Astrocyte (in vitro differentiated cells and primary cell): ENCODE measurements around the gene MTA1. TPM values are rescaled to one million over a fixed set of nuclear protein-coding genes. Genes with fewer than 3 reads are reported as not detected.

ENCODE experiments used
- DNase-seq: peaks from one replicate; pipeline ENCODE4 v3.0.0-alpha.2; 2010; ENCODE audit warnings: low read depth
- FAIRE-seq: peaks from 2 replicates; lab custom pipeline; 2011; peaks lifted over from hg19 to GRCh38; lab: Jason Lieb, UNC
- H2AFZ ChIP-seq: 2 replicates; pipeline ENCODE4 v1.6.0; 2012; ENCODE audit warnings: low read depth, low read length, inconsistent platforms
- H3K27ac ChIP-seq: 2 replicates; pipeline ENCODE4 v1.5.1; 2011; ENCODE audit warnings: low read depth, low read length, inconsistent platforms
- H3K27me3 ChIP-seq: 2 replicates; pipeline ENCODE4 v1.6.0; 2011; ENCODE audit warnings: low read length, inconsistent platforms; ENCODE audit not compliant: insufficient read depth
- H3K36me3 ChIP-seq: 2 replicates; pipeline ENCODE4 v1.5.1; 2011; ENCODE audit warnings: low read length, inconsistent platforms; ENCODE audit not compliant: insufficient read depth
- H3K4me1 ChIP-seq: 2 replicates; pipeline ENCODE4 v1.5.1; 2011; ENCODE audit warnings: low read length, inconsistent platforms; ENCODE audit not compliant: insufficient read depth
- H3K4me2 ChIP-seq: 2 replicates; pipeline ENCODE4 v1.6.0; 2012; ENCODE audit warnings: low read length, inconsistent platforms
- H3K4me3 ChIP-seq: 2 replicates; pipeline ENCODE4 v1.5.1; 2011; ENCODE audit warnings: low read depth, mild to moderate bottlenecking, low read length, inconsistent platforms; ENCODE audit not compliant: insufficient read depth
- H3K79me2 ChIP-seq: 2 replicates; pipeline ENCODE4 v1.6.0; 2012; ENCODE audit warnings: mild to moderate bottlenecking, low read length, inconsistent platforms; ENCODE audit not compliant: insufficient read depth
- H3K9ac ChIP-seq: 2 replicates; pipeline ENCODE4 v1.6.0; 2012; ENCODE audit warnings: mild to moderate bottlenecking, low read length, inconsistent platforms
- H3K9me3 ChIP-seq: 2 replicates; pipeline ENCODE4 v1.5.1; 2012; ENCODE audit warnings: low read depth, mild to moderate bottlenecking, low read length, inconsistent platforms; ENCODE audit not compliant: insufficient read depth
- H4K20me1 ChIP-seq: 2 replicates; pipeline ENCODE4 v1.6.0; 2012; ENCODE audit warnings: low read length, inconsistent platforms; ENCODE audit not compliant: insufficient read depth
- H3K27ac Mint-ChIP-seq: one replicate; pipeline ENCODE4 v1.8.0; 2021; ENCODE audit warnings: mild to moderate bottlenecking, mixed read lengths; ENCODE audit not compliant: unreplicated experiment
- H3K27me3 Mint-ChIP-seq: one replicate; pipeline ENCODE4 v1.8.0; 2021; ENCODE audit warnings: low read depth, mixed read lengths; ENCODE audit not compliant: unreplicated experiment
- H3K36me3 Mint-ChIP-seq: one replicate; pipeline ENCODE4 v1.8.0; 2021; ENCODE audit warnings: low read depth, mixed read lengths; ENCODE audit not compliant: unreplicated experiment
- H3K4me1 Mint-ChIP-seq: one replicate; pipeline ENCODE4 v1.8.0; 2021; ENCODE audit warnings: low read depth, mixed read lengths; ENCODE audit not compliant: unreplicated experiment
- H3K4me3 Mint-ChIP-seq: one replicate; pipeline ENCODE4 v1.8.0; 2021; ENCODE audit warnings: mild to moderate bottlenecking, moderate library complexity, mixed read lengths; ENCODE audit not compliant: unreplicated experiment
- H3K9me3 Mint-ChIP-seq: one replicate; pipeline ENCODE4 v1.8.0; 2021; ENCODE audit warnings: mild to moderate bottlenecking, mixed read lengths; ENCODE audit not compliant: unreplicated experiment
- EZH2 ChIP-seq: IDR thresholded peaks from 2 replicates; pipeline ENCODE4 v1.6.1; 2012; ENCODE audit warnings: mild to moderate bottlenecking, low read length, inconsistent platforms; ENCODE audit not compliant: insufficient read depth
- total RNA-seq: library from RNA; stranded (reverse); gene quantifications from 2 replicates; pipeline ENCODE4 v1.2.1, GENCODE V29; 2021
- TF ChIP-seq, protein P1 (sequence below): IDR thresholded peaks from 2 replicates; pipeline ENCODE4 v1.5.1; 2011; ENCODE audit warnings: low read depth, mild to moderate bottlenecking, inconsistent platforms, low read length, moderate library complexity; ENCODE audit not compliant: insufficient read depth

MTA1 gene
- total RNA-seq, 1 donor from 2014 or later, result 111 TPM

DNA sequence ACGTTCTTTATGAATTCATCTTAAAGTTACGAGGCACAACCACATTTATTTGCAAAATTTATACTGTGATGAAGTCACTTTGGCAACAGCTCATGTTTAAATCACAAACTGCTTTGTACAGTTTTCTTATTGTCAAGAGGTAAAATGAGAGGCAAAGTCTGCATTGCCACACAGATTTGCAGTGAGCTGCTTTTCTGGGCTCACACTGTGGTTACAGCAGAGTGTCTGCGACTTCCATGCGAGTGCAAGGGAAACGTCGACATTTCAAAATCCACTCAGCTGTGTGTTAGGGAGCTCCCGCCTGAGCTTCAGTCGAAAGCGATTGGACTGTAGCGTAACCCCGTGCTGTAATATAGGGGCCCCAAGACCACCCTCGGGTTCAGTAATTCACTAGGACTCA is 13.0 kb downstream of the MTA1 start:
- no peak overlapping the region for H3K27ac Mint-ChIP-seq
- no peak overlapping the region for H3K4me3 Mint-ChIP-seq
- peaks cover 89% of the 10 kb centered on the region for H4K20me1 ChIP-seq

DNA sequence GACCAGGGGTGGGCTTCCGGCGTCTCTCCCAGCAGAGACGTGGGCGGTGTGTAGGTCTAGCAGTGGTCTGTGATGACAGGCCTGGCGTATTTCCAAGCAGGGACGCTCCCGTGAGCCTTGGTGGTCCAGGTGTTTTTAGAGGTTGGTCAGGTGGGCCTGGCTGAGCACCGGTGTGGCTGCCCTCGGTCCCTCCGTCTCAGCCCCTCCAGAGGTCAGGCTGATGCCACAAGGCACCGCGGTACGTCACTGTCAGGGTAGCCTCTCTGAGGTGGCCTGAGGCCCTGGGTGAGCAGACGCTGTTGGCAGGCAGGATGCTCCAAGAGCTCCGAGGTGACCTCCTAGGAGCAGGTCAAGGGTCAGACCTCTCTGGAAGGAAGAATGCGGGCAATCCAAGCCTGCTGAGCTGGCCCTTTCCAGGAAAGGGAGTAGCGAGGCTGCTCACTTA is 13.6 kb downstream of the MTA1 start:
- no peak overlapping the region for H3K9ac ChIP-seq
- Mint-ChIP-seq H3K27me3 (no peaks in the 10 kb centered on the region), H3K4me1 (peaks cover 7% of the 10 kb centered on the region), H3K36me3 (peaks cover 12% of the 10 kb centered on the region), H3K27ac (no peak overlapping the region), H3K9me3 (peaks cover 2% of the 10 kb centered on the region), H3K4me3 (no peak overlapping the region)
- no peak overlapping the region for H3K27ac ChIP-seq
- DNase-seq, result no peak
- H3K4me1 ChIP-seq, result peaks cover 10% of the 10 kb centered on the region
- no peaks in the 10 kb centered on the region for H3K36me3 ChIP-seq
- FAIRE-seq, result no peak
- H4K20me1 ChIP-seq, result peaks cover 89% of the 10 kb centered on the region
- H3K79me2 ChIP-seq, result peaks cover 91% of the 10 kb centered on the region
- no peak overlapping the region for H2AFZ ChIP-seq
- H3K4me2 ChIP-seq, result no peak overlapping the region
- H3K9me3 ChIP-seq, result no peaks in the 10 kb centered on the region
- H3K27me3 ChIP-seq, result no peaks in the 10 kb centered on the region
- TF ChIP-seq EZH2, result no peak
- TF ChIP-seq, protein P1, sequence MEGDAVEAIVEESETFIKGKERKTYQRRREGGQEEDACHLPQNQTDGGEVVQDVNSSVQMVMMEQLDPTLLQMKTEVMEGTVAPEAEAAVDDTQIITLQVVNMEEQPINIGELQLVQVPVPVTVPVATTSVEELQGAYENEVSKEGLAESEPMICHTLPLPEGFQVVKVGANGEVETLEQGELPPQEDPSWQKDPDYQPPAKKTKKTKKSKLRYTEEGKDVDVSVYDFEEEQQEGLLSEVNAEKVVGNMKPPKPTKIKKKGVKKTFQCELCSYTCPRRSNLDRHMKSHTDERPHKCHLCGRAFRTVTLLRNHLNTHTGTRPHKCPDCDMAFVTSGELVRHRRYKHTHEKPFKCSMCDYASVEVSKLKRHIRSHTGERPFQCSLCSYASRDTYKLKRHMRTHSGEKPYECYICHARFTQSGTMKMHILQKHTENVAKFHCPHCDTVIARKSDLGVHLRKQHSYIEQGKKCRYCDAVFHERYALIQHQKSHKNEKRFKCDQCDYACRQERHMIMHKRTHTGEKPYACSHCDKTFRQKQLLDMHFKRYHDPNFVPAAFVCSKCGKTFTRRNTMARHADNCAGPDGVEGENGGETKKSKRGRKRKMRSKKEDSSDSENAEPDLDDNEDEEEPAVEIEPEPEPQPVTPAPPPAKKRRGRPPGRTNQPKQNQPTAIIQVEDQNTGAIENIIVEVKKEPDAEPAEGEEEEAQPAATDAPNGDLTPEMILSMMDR, result no peak
- H3K4me3 ChIP-seq, result no peak overlapping the region

More for the DNA sequence above, 13.0 kb downstream of the MTA1 start:
- DNase-seq (no peak), FAIRE-seq (no peak)
- H2AFZ ChIP-seq, result no peak overlapping the region
- H3K36me3 ChIP-seq, result no peaks in the 10 kb centered on the region
- no peak overlapping the region for H3K9ac ChIP-seq
- H3K27ac ChIP-seq, result no peak overlapping the region
- peaks cover 15% of the 10 kb centered on the region for H3K36me3 Mint-ChIP-seq
- peaks cover 10% of the 10 kb centered on the region for H3K4me1 ChIP-seq
- H3K27me3 ChIP-seq, result no peaks in the 10 kb centered on the region
- TF ChIP-seq, protein P1, result no peak
- no peak for TF ChIP-seq EZH2
- no peak overlapping the region for H3K4me2 ChIP-seq
- no peak overlapping the region for H3K4me3 ChIP-seq
- H3K27me3 Mint-ChIP-seq, result no peaks in the 10 kb centered on the region
- peaks cover 2% of the 10 kb centered on the region for H3K9me3 Mint-ChIP-seq
- H3K79me2 ChIP-seq, result peaks cover 91% of the 10 kb centered on the region
- H3K9me3 ChIP-seq, result no peaks in the 10 kb centered on the region
- H3K4me1 Mint-ChIP-seq, result peaks cover 7% of the 10 kb centered on the region

DNA sequence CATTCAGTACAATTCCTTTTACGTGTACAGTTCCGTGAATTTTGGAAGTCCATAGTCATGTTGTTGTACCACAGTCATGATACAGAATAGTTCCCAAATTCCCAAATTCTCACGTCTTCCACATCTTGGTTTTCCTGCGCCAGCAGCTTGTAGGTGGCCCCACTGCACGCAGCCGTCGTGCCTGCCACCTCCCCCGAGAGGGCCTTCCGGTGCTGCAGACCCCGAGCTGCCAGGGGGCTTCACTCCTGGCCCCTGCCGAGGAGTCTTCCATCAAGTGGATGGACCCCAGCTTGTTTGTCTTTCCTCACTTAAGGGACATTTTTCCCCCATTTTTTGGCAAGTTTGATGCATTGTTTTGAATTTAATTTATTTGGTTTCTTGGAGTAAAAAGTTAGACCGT is 16.8 kb downstream of the MTA1 start:
- H4K20me1 ChIP-seq, result peaks cover 93% of the 10 kb centered on the region
- H3K79me2 ChIP-seq, result peaks cover 94% of the 10 kb centered on the region
- no peaks in the 10 kb centered on the region for H3K4me1 ChIP-seq
- H2AFZ ChIP-seq, result no peak overlapping the region
- Mint-ChIP-seq H3K36me3 (peaks cover 2% of the 10 kb centered on the region), H3K27me3 (no peaks in the 10 kb centered on the region), H3K4me1 (no peaks in the 10 kb centered on the region), H3K4me3 (no peak overlapping the region), H3K9me3 (no peaks in the 10 kb centered on the region), H3K27ac (no peak overlapping the region)
- no peaks in the 10 kb centered on the region for H3K27me3 ChIP-seq
- FAIRE-seq, result no peak
- H3K4me3 ChIP-seq, result no peak overlapping the region
- TF ChIP-seq EZH2, result no peak
- TF ChIP-seq, protein P1, result no peak
- no peak overlapping the region for H3K9ac ChIP-seq
- no peaks in the 10 kb centered on the region for H3K36me3 ChIP-seq
- no peak overlapping the region for H3K4me2 ChIP-seq
- H3K27ac ChIP-seq, result no peak overlapping the region
- DNase-seq, result no peak
- H3K9me3 ChIP-seq, result no peaks in the 10 kb centered on the region
